ENCODE measurements around the gene TAF15.

DNA sequence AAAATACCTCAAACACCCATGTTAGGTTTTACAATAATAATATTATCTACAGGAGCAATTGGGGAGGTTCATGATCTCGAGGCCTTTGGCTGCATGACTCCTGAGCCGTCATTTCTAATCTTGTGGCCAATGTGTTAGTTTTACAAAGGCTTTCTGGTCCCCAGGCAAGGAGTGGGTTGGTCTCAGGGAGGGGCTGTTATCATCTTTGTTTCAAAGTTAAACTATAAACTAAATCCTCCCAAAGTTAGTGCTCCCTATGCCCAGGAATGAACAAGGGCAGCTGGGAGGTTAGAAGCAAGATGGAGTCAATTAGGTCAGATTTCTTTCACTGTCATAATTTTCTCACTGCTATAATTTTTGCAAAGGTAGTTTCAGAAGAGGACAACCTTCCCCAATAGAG is 80.0 kb downstream of the TAF15 start:
- TF ChIP-seq EZH2 (IDR thresholded peaks at IDR 0.05), result no peak
- TF ChIP-seq POLR2AphosphoS5 (IDR thresholded peaks at IDR 0.05; ENCODE audit: borderline replicate concordance, low read depth, low read length), result no peak
- no peak for TF ChIP-seq FOXP2 (optimal IDR thresholded peaks at IDR 0.05; ENCODE audit: control extremely low read depth, extremely low read length, insufficient read depth)
